ENCODE data around the gene C1QTNF2.

C1QTNF2 gene, protein sequence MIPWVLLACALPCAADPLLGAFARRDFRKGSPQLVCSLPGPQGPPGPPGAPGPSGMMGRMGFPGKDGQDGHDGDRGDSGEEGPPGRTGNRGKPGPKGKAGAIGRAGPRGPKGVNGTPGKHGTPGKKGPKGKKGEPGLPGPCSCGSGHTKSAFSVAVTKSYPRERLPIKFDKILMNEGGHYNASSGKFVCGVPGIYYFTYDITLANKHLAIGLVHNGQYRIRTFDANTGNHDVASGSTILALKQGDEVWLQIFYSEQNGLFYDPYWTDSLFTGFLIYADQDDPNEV

DNA sequence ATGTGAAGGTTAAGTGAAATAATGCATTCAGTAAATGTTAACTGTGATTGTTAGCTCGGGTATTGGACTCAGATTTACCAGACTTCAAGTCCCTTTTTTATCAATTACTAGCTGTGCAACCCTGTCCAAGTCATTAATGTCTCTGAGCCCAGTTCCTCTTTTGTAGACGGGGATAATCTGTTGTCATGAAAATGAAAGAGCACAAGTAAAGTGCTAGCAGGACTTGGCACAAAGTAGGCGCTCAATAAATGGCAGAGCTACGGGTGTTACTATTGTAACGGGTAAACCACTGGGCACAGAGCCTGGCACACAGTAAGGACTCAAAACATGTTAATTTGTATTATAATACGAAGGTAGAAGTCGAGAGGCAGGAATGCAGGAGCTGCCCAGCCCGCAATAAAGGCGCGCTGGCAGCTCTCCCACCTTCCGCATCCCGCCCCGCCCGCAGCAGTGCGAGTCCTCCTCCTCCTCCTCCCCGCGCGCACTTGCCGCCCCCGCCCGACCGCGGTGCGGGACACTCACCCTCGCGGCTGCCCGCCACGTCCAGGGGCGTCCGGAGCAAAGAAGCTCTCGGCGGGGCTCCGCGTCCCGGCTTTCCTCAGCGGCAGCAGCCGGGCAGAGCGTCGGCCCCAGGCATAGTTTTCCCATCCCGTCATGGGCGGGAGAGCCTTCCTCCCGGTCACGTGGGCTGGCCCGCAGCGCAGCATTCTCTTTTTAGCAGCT lies at the start of gene C1QTNF2:
Gene C1QTNF2 (minus strand): TSS at position 637 of the 723 bp plus-strand sequence. CDS start 15,615 bp downstream, outside the sequence.
- no peak for DNase-seq

DNA sequence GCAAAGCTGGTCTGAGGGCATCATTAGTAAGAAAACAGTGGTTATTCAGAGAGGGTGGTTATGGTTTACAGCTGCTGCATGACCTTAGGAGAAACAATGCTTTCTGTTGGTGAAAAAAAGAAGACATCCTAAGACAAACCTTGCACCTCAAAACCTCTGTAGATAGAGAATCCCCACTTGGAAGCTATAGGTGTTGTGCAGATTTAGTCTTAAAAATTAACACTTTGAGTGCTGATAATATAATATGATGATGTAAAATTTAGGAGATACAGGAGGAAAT lies 49.8 kb upstream of the C1QTNF2 start:
- DNase-seq: no peak

DNA sequence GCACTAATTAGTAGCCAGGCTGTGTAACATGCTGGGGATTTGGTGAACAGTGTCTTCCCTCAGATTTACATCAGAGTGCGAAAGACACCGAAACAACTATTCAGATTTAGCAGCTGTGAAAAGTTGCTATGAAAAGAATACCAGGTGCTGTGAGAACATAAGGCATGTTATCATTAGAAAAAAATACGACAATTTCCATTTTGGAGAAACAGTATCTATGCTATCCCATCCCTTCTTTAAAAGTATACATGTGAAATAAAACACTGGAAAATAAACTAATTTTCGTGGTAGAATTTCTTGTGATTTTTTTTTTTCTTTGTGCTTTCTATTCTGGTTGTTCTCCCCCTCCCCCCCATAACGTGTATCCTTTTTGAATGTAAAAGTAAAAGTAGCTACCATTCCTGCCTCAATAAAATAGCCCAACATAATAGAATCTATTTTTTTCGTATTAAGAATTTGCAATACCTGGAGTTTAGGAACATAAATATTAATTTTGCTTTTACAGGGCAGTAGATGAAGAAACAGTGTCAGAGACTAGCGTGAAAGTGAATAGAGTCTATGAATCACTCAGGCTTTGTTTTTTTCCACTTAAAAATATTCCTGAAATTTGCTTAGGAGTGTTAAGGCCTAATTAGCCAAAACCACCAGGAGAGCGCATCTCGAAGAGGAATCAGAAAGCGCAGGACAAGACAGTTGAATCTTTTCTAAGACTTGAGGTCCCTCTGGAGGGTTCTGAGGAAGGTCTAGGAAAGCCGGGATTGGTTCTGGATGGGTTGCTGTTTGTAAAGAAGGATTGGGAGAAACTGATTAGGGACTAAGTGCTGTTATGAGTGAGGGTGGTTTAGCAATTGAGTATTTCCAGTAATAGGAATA lies 49.3 kb upstream of the C1QTNF2 start:
- DNase-seq: no peak

DNA sequence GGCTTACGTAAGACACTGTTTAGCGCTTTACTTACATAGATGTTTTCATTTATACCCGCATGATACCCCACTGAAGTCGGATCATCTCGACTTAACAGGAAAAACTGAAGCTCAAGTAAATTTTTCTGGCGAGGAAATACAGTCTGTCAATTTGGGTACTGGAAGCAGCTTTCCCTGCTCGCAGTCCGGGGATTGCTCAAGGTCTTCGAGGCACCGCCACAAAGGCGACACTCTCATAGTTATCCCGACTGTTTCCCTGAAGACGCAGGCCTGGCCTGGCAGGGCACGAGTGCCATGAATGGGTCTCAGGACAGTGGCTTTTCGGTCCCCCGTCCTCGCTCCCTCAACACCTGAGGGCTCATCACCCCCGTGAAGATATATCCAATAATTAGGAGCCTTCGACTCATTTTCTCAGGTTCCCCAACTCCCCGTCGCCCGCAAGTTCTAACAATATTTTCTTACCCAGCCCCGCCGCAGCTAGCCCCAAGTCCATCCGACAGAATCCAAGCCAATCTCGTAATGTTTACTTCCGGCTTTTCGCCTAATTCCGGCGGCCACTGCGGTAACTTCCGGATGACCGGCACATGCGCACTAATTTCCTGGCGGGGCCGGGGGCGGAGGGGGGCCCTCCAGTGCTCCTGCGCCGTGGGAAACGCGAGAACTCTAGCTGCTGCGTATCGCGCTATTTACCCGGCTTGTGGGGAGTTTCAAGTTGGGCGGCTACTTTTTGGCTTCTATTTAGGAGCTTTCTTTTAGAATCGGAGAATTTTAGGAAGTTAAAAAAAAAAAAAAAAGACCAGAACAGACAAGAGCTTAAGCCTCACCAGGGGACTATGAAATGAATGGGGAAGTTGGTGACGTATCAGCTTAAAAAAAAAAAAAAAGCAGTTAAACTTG lies 48.4 kb upstream of the C1QTNF2 start, which contains the start of gene SLU7:
Gene SLU7 (minus strand): TSS at position 521 of the 897 bp plus-strand sequence. CDS start 3,787 bp downstream, outside the sequence.
- DNase-seq: peak; percentile 75

DNA sequence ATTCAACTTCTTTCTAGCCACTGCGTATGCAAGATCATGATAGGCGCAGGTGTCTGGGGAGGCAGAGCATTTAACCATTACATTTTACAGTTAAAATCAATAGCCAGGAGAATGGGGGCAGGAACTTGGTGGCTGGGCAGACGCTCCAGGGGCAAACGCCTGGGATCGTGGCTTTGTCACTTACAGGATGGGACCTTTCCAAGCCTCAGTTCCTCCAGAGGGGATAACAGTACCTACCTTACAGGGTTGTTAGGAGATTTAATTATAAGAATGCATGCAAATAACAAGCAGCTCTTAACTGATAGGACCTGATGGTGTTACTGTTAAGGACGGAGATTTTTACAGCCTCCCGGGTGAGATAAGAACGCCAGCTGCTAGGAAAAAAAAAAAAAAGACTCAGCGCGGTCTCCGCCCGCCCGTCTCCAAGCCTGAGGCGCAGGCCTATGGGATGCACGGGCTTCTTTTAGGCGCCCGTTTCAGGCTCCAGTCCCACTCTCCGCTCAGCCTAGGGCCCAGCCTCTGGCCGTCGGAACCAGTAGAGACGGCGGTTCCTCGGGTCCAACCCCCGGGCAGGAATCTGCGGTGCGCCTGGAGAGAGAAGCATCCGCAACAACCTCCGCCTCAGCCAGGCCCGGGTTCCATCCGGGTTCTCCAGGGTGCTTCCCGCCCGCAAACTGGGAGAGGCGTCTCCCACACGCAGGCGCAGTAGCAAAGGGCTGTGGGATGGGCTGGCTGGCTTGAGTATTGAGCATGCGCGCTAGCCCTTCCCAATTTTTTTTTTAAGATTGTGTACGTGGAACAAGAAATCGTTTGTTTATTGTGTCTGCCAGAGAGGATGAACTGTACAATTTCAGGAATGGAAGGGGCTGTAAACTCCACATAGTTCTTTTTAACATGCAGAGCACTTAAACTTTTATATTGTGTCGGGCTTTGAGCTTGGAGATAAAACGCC lies 29.3 kb upstream of the C1QTNF2 start, which contains the start of gene FAM200C:
Gene FAM200C (minus strand): TSS at position 653 of the 952 bp plus-strand sequence. CDS start 4,564 bp downstream, outside the sequence.
- DNase-seq: peak; percentile 78

DNA sequence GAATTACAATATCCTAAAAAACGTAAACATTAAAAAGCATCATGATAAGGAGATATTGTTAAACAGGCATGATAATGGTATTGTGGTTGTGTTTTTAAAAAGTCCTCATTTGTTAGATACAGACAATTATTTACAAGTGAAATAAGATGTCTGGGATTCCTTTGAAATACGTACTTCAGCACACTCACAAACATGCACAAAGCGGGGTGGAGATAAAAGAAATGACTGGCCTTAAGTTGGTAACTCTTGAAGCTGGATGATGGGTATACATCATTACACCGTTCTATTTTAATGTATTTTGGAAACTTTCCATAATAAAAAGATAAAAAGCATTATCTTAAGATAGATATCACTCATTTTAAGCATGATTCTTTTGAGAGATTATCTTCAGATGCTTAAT lies 28.4 kb upstream of the C1QTNF2 start:
- DNase-seq: no peak

DNA sequence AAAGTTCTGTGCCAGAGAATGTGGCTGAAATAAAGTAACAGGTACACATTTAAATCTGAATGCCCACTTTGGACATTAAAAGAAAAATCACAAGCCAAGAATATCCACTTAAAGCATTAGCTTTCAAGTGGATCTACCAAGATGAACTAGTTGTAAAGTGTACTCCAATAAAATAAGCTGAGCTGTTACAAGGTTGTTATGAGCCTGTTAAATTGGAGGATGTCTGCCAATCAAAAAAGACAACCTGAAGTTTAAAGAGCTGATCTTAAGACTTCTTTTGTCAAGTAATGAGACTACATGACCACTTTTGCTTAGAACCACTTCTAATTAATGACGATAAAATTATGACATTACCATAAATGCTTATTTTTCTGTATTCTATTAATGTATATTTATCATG lies 27.1 kb upstream of the C1QTNF2 start:
- no peak for DNase-seq

DNA sequence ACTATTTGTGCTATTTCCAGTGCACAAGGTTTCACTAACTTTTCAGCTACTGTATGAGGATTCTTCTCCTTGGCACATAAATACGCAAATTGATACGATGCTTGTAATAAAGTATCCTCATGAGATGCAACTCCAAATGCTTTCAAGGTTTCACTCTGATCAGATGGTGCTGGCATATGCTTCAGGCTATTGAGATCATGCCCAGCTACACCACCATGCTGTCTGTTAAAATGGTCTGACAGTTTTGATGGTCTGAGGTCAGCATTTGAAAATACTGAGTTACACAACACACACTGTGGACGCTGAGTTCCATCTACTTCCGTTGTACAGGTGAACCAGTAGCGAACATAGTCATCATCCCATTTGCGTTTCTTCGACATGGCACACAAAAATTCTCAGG lies 24.7 kb upstream of the C1QTNF2 start:
- DNase-seq: no peak

DNA sequence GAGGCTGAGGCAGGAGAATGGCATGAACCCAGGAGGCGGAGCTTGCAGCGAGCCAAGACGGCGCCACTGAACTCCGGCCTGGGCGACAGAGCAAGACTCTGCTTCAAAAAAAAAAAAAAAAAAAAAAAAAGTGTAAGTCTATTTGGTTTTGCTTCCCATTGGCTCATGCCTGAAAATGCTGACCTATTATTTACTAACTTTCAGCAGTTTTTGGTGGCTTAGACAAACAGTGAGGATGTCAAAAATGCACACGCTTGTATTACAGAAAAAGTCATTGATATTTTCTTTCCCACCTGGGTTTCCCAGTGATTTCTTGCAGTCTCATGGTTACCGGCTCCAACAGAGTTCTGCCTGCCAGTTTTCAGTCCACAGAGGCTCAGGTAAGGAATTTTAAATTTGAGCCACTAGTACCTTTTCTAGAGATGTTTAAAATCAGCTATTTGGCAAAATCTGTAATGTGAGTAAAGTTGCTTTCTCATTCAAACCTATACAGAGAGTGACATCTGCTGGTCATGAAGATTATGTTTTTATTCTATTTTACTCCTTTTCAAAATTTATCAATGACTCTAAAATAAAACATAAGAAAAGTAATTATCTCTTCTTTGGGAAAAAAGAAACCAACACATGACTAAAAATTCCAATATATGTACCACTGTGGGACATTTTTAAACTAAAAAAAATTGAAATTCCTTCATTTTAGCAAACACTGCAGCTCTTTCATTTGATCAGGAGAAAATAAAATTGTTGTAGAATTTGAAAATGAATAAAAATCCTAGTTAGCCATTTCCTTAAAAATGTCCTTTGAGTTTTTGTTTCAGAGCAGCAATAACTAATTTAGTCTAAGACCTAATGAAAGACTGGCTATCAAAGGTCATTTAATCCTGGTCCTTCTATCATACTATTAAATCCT lies 20.6 kb upstream of the C1QTNF2 start:
- DNase-seq: no peak

DNA sequence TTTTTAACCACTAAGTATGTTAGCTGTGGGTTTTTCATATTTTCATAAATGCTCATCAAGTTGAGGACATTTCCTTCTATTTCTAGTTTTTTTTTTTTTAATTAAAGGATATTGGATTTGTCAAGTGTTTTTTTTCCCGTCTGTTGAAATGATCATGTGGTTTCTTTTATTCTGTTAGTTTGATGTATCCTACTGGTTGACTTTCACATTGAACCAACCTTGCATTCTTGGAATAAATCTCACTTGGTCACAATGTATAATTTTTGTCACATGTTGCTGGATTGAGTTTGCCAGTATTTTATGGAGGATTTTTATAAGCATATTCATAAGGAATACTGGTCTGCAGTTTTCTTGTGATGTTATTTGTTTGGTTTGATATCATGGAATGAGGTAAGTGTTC lies 17.0 kb upstream of the C1QTNF2 start:
- DNase-seq: no peak

DNA sequence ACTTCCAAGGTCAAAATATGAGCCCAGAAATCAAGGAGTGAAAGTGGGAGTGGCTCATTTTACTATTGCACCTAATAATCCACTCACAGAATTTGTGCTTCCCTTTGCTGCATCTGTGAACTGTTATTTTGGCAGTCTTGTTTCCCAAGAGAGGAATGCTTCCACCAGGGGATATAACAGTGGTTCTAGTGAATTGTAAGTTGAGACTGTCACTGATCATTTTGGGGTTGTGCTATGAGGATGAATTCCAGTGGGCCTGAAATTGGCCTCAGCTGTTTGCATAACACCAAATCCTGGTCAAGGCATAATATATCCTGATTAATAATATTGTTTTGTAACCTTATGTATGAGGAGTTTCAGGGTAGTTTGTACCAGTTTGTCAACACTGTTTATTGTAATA lies 15.1 kb upstream of the C1QTNF2 start:
- no peak for DNase-seq

DNA sequence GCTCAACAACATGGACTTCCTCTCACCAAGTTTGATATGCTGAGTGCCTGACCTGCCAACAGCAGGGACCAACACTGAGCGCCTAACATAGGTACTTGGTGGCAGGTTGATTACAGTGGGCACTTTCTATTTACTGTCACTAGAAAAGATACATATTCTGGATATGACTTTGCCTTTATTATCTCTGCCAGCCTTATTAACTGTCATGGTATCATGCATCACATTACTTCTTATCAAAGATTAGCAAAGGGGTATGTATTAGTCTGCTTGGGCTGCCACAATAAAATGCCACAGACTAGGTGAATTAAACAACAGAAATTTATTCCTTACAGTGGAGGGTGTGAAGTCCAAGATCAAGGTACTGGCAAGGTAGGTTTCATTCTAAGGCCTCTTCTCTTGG lies 14.3 kb upstream of the C1QTNF2 start:
- DNase-seq: no peak

DNA sequence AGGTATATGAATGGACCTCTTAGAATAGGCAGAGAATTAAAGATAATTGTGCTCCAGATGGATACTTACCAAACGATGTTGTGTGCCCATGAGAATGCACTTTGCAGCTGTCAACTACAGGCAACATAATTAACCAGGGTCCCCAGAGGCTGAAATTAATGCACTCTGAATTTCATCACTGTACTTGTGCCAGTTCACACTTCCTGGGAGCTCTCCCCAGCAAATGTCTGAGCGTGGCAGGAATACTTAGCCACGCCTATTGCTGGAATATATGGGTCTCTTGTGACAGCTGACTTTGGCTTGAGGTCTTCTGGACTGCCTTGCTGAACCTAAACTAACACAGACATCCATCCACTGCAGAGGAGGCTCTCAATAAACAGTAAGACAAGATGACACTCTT lies 11.9 kb upstream of the C1QTNF2 start:
- DNase-seq: no peak

DNA sequence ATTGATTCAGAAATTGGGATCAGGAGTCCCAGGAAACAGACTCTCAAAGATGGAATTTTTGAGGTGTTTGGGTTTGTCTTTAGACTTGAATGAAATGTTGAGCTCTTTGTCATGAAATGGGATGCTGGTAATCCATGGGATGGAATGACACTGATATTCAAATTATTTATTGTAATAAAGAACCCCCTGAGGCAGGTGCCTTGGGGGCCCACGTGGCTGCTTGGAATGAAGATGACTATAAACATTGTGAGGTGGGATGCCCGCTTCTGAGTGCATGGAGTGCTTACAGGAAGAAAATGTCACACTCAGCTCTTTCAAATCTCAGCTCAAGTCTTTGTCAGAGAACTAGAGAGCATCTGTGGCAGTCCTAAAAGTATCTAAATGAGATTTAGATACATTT lies 9.6 kb upstream of the C1QTNF2 start:
- DNase-seq: no peak

DNA sequence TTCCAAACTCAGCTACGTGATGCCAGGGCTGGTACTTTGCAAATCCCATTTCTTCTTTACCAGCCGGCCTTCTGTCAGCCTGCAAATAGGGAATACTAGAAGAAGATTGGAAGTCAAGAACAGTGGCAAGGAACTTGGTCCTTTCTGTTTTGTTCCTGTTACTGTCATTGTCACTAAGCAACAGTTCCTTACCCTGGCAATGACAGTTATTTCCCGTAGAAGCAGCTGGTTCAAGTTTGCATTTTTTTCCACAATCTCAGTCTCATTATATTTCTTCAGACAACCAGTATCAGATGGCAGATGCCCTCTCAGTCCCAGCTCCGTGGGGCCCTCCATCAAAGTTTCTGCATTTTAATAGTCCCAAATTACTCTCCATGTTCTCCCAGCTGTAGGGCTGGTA lies 9.1 kb upstream of the C1QTNF2 start:
- no peak for DNase-seq

DNA sequence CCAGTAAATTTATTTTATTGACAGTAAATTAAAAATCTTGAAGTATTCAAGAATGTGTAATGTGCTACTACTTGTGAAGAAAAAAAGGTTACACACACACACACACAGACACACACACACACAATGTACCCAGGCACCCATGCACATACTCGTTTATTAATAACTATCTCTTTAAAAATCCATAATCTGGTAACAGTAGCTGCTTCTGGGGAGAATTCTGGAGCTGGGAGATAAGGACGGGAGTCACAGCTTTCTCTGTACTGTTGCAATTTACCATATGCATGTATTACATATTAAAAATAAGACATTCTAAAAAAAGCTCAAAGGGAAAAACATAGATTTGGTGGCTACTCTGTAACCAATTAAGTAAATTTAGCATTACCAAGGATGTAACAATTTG lies 7.9 kb upstream of the C1QTNF2 start:
- DNase-seq: no peak

DNA sequence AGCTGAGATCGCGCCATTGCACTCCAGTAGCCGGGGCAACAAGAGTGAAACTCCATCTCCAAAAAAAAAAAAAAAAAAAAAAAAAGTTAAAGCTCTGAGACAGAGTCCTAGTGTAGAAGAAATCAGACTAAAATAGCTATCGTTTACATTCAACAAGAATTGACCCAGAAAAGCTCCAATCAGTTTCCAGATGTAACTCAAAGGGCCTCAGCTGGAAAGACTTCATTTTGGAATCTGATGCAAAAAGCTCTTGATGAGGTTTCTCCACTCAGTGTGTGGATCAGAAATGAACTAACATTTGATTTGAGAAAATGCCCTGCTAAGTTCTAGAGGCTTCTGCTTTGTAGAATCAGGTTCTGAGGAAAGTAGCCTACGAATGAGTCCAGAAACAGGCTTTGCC lies 7.2 kb upstream of the C1QTNF2 start:
- DNase-seq: no peak

DNA sequence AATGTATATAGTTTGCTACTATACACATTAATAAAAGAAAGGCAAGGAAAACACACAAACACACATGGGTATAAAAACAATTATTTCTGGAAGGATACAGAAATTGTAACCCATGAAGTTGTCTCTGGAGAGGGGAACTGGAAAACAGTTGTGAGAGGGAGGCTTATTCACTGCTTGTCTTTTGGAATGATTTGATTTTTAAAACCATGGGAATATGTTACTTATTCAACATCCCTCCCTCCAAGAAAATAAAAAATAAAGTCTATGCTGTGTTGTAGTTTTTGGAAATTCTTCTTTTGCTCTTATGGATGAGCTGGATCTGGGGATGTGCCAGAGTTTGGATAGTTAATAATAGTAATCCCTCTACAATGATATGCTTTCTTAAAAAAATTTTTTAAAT lies 6.0 kb upstream of the C1QTNF2 start:
- no peak for DNase-seq

DNA sequence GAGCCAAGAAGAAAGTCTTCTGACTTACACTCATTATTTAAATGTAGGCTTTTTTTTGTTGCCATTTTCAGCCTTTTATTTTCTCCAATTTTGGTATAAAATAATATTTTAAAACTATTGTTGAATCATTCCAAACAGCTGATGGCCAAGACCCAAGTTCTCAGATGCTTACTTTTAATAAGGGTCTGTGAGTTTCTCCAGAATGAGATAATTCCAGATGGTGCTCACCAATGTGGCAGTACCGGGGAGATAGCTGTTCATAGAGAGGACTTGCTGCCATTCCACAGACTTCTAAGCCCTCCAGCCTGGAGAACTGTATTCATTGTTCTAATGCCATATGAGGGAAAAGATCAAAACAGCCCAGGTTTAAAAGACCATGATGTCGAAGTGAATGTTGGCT lies 5.3 kb upstream of the C1QTNF2 start:
- no peak for DNase-seq

DNA sequence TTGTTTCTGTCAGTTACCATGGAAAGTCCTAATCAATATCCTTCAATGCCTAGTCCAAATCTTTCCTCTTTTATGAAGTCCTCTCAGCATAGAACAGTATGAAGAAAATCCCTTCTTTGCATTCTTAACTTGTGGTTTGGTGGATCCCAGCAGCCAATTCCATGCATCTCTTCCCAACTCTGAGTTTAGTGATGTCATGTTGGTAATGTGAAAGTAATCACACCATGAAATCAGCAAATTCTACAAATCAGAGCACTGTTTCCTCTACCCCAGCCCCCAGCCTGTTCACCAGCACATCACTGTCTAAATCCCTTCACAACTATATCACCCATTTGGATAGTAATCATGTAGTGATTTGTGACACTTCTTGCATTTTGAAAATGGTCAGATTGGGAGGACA lies 4.7 kb upstream of the C1QTNF2 start:
- DNase-seq: no peak

Data from NCI-H1105 (cell line).